HG02852 (cell line): ENCODE measurements around the gene ATP5F1D.

Source experiments
- ATAC-seq: cut with Tn5 transposase; IDR thresholded peaks from one replicate; pipeline ENCODE4 v1.9.1; 2021; ENCODE audit warnings: mild to moderate bottlenecking, moderate library complexity; ENCODE audit not compliant: unreplicated experiment

Gene ATP5F1D

DNA sequence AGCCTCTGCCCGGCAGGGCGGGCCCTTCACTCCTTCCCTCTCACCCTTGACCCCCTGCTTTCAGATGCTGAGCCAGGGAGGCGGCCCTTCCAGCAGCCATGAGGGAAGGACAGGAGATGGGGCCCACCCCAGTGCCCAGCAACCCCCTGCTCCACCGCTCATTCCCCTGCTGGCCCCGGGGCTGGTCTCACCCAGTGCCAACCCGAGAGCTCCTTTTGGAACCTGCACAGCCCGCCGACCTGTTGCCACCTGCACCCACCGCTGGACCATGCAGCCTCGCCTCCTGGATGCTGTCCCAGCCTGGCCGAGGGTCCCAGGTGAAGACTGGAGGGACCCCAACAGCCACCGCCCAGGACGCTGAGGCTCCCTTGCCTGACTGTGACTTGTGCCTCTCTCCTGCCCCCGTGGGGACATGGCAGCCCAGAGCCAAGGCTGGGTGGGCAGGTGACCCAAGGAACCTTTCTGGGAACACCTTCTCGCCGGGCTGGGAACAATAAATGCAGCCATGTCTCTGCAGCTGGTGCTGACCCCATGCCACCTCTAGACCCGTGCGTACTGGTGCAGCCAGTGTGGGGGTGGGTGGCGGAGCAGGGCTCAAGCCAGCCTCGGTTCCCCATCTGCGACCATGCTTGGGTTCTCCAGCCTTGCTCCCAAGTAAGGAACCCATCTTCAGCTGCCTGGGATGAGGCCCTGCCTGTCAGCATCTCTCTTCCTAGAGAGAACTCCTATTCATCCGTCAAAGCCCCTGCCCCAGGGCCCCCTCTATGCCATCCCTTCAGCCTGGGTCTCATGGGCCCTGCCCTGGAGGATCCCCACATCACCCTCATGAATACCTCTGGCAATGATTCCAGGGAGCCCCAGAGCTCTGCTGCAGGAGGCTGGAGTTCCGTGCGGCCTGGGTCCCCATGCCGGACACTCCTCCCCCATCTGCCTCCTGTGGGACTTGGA, 37.4 kb downstream of the ATP5F1D start:
- no peak for ATAC-seq

DNA sequence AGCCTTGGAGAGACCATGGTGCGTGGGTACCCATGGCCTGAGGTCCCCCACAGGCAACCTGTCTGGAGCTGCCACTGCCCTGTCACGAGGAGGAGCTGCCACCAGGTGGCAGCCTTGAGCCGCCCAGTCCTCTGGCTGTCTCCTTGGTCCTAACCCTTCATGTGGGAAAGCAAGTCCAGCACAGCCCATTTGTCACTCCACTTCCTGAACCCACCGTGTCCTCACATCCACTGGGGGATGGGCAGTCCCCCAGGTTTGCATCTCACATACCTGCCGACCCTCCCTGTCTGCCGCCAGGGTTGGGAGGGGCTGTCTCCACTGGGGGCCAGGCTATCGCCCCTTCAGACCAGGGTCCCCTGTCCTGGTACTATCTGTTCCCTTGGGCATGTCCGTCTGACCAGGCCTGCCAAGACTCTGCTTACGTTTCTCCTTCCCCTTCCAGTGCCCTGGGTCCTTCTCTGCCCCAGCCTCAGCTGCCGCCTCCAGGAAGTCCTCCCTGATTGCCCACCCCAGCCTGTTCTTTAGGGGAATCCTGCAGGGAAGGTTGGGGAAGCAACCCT, 38.3 kb downstream of the ATP5F1D start:
- no peak for ATAC-seq

DNA sequence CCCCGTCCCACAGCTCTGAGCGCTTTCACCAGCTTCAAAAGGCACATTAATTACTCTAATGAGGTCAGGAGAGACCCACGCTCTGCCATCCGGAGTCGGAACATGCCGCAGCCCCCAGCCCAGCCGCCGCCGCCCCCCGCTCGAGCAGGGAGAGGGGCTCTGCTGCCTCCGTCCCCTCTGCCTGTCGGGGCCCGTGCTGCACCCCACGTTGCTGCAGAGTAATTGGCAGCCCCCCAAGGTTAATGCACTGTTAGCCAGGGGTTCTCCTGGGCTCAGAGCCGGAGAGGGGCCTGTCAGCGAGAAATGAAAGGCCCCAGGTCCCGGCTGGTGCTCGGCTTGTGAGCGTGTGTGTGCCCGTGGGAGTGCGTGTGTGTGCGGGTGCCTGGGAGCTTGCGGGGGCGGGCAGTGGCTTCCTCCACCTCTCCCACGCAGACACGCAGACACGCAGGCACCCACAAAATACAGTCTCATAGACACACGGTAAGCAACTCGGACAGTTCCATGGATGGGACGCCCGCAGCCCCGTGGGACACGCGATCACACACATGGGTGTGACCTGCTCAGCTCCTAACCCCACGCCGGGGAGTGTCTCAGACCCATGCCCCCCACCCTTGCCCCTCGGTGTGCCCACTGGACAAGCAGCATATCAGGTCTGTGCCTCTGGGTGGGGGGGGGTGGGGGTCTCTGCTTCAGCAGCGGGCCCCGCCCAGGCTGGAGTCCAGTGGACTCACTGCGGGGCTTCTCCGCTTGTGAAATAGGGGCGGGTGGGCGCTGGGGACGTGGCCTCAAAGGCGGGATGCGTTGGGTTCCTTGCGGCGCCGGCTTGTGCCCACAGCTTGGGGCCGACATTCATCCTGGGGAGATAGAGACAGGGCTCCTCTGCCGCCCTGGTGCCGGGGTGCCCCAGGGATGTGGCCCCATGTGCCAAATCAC, 39.4 kb downstream of the ATP5F1D start:
- no peak for ATAC-seq

DNA sequence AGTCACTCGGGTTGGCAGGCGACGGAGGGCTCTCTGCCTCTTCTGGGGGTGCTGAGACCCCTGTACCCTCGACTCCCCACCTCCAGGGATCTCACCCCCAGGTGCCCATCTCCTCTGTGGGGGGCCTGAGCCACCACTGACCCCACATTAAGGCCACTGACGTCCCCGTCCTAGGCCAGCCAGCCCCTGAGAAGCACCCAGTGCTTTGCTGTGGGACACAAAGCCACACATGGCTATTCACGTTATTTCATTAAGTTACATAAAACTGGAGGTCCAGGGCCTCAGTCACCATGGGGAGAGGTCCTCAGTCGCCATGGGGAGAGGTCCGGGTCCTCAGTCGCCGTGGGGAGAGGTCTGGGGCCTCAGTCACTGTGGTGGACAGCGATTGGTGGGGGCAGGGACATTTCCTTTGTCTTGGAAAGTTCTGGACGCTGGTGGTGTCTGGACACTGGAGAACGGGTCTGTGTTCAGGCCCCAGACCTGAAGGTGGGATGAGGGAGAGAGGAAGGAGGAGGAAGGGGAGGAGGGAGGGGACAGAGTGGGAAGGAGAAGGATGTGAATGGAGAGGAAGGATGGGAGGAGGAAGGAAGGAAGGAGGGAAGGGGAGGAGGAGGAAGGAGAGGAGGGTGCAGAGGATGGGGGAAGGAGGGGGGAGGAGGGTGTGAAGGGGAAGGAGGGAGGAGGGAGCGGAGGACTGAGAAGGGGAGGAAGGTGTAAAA, 40.2 kb downstream of the ATP5F1D start:
- no peak for ATAC-seq

DNA sequence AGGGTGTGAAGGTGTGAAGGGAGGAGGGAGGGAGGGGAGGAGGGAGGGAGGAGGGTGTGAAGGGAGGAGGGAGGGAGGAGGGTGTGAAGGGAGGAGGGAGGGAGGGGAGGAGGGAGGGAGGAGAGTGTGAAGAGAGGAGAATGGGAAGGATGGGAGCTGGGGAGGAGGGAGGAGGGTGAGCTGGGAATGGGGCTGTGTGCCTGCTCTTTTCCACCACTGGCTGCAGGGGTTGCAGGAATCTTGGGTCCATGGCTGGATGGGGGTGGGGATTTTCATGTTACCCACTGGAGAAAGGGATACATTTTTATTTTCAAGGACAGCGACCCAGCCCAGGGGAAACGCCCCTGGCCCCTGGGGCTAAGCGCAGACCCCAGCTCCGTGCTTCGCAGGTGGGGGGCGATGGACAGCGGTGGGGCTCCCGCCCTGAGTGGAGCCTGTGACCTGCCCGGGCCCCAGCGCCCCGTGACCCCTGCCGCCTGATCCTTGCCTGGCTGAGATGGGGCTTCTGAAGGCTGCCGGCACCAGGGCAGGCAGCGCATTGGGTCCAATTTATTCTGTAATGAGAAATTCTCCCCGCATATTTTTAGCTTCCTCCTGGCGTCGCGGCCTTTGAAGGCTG, 41.1 kb downstream of the ATP5F1D start:
- no peak for ATAC-seq

DNA sequence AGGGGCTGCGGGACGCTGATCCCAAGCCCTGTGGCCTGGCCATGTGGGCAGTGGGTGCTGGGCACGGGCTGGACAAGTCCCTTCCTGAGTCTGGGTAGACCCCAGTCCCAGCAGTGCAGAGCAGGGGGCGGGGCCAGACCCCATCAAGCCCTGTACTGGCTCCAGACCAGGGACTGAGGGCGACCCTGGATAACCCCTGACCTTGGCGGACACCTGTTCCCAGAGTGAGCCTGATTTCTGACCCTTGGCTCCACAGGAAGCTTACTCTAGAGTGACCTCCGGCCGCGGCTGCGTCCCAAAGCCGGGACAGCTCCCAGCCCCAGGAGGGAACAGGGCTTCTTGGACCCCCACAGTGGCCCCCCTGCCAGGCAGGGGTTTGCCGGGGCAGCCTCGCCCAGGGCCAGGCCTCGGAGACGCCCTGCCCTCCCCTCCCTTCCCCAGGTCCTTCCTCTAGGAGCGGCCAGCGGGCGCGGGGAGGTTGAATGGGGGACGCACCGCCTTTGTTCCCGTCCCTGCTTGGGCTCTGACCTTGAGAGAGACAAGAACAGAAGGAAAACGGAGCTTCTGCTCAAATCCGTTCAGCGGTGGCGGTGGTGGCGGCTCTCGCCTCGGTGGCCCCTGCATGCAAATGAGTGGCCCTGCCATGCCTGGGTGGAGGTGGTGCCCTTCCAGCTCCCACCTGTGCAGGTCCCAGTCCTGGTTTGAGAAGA, 41.8 kb downstream of the ATP5F1D start:
- no peak for ATAC-seq

DNA sequence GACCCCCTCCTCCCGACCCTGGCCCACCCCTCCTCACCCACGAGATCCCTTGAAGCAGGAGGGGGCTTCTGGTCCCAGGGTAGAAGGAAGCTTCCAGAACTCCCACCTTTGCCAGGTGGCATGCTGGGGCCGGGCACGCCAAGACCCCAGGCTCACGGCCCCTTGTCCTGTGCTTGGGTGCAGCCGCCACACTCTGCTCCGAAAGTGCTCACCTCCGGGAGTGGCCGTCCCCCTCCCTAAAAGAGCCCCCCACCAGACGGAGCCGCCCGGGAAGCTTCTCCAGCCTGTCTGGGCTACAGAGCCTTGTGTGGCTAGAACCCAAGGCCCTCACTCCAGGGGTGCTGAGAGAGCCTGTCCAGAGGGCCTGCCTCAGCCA, 42.4 kb downstream of the ATP5F1D start:
- no peak for ATAC-seq

DNA sequence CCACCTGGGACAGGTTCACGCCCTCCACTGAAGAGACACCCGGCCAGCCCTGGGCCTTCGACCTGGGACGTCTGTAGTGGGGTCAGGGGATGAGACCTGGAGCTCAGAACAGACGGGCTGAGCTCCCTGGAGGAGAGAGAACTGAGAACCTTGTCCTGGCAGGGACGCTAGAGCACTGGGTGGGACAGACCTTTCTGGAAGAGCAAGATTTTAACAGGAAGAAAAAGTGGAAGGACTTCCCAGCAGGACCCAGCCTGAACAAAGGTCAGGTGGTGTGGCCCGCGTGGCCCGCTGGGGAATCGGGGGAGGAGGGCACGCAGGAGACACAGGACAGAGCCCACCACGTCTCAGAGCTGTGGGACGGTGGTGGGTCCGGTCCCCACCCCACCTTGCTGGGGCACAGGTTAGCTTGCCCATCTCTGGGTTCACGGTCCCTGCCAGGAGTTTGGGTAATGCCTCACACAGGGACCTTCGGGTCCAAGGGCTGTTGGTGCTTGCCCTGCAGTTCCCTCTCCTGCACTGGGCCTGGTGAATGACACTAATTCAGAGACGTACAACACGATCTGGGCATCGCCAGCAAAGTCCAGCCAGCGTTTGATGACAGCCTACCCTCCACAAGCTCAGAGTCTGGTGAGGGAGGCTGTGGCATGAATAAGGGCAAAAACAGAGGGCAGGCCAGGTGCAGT, 42.9 kb downstream of the ATP5F1D start:
- ATAC-seq = no peak

DNA sequence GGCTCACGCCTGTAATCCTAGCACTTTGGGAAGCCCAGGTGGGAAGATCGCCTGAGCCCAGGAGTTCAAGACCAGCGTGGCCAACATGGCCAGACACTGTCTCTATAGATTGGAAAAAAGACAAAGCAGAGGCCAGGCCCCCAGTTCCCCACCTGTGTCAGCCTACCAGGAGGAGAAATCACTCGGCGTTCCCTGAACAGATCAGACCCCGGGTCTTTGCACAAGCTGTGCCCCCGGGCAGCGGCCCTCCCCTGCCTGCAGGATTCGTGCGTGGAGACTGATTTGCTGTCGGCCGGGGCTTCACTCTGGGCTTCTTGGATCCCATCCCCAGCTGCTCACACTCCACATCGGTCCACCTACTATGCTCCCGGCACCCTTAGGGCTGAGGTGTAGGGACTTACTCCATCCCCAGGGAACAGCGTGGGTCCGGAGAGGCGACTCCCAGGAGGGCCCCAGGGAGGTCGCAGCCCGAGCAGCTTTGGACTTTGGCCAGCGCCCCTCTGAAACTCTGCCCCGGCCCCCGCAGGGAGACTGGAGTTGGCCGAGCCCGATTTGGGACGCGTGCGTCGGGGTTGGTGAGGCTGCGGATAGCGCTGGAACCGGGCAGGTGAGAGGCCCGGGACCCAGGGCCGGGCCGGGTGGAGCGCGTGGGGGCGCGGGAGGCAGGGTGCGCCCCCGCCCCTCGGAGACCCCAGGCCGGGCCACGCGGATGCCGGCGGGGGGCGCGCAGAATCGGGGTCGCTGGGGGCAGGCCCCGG, 43.6 kb downstream of the ATP5F1D start:
- ATAC-seq = no peak

DNA sequence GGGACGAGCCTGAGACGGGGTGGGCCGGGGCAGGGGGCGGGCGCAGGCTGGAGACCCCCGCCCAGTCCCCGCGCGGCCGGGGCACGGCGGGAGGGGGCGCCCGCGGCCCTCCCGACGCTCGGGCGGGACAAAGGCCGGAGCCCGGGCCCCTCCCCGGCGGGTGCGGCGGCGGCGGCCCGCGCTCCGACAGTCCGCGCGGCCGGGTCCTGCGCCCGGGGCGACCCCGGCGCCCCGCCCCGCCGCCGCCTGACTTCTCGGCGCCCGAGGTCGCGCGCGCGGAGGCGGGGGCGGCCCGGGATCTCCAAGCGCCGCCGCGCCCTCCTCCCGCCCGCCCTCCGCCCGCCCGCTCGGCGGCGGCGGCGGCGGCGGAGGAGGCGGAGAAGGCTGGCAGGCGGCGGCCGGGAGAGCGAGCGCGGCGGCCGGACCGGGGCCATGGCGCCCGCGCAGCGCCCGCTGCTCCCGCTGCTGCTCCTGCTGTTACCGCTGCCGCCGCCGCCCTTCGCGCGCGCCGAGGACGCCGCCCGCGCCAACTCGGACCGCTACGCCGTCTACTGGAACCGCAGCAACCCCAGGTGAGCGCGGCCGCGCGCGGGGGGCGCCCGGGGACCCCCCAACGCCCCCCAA, 44.3 kb downstream of the ATP5F1D start, which contains the start of gene EFNA2:
TSS of gene EFNA2 (plus strand) at position 137 of the 624 bp plus-strand sequence. CDS start at position 433, 296 bp downstream.
- no peak for ATAC-seq

DNA sequence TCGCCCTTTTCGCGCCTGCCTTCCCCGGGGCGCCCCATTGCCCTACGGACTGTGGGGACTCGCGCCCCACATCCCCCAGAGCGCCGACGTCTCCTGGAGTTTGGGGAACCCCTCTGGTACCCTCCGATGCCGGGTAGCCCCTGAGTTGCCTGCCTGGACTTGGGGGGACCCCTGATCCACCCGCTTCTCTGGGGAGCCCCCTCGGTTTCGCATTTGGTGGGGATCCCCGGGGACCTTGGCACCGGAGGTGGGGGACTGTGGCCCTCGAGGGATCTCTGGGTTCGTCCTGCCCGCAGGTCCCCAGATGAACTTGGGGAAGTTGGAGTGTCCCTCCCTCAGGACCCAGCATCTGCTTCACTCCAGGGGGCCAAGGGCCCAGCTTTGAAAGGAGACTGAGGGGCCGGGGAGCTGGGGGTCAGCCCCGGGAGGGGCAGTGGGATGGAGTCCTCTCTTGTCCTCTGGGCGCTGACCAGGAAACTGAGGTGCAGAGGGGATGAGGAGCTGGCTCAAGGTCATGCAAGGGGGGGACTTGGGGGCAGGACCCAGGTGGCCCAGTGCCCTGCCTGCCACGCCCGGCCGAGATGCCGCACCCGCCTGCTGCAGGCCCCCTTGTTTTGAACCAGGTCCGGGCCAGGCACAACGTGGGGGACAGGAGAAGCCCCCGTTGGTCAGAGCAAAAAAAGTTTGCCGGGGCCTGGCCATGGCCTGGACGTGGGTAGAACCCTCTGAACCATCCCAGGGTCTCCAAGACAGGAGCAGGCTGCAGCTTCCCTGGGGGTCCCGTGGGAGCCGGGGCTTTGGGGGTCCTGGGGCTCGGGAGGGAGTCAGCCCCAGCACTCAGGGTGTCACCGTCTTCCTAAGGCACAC, 45.2 kb downstream of the ATP5F1D start:
- ATAC-seq = no peak

DNA sequence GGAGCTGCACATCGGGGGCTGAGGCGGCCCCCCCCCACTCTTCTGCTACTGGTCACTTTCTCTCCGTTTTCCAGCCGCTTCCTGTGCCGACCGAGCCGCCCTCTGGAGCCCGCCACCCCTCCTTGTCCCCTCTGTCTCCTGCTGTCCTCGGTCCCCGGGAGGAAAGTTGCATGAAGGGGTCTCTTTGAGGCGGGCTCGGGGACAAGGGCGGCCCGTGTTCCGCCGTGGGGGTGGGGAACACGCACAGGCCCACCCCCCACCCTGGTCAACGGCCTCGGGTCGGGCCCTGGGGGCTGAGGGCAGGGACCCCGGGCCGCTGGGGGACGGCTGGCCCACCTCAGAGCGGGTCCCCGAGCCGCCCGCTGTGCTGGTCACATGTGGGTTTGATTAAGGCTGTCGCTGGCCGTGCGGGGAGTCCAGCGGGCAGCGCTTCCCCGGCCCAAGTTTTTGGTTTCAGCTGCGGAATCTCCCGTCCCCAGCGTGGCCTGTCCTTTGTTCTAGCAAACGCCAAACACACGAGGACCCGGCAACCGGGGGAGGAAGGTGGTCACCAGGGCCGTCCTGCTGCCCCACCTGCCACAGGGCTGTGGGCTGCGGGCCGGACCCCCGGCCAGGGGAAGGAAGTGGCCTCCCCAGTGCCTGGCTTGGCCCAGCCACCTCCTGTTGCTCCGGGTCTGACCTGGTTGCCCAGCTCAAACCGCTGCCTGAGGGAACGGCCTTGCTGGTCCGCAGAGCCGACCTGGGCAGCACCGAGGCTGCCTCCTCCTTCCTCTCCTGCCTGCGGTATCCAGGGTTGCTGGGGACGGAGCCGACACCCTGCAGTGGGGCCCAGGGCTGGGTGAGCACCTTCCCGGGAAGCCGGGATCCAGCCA, 46.0 kb downstream of the ATP5F1D start:
- no peak for ATAC-seq

DNA sequence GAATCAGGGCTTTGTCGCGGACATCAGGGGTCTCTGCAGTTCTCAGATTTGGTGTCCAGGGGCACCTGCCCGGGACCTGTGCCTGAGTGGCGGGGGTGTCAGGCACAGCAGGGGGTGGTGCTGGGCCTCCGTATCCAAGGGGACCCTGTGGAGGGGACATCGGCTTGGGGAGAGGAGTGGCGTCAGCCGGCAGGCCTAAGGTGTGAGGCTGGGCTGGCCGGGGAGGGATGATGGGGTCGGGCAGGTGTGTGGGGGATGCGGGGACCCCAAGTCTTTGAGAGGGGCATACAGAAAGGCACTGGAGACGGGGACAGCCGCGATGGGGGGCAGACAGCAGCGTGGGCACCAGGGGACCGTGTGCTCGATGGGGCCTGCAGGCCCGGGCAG, 46.7 kb downstream of the ATP5F1D start:
- ATAC-seq = no peak

DNA sequence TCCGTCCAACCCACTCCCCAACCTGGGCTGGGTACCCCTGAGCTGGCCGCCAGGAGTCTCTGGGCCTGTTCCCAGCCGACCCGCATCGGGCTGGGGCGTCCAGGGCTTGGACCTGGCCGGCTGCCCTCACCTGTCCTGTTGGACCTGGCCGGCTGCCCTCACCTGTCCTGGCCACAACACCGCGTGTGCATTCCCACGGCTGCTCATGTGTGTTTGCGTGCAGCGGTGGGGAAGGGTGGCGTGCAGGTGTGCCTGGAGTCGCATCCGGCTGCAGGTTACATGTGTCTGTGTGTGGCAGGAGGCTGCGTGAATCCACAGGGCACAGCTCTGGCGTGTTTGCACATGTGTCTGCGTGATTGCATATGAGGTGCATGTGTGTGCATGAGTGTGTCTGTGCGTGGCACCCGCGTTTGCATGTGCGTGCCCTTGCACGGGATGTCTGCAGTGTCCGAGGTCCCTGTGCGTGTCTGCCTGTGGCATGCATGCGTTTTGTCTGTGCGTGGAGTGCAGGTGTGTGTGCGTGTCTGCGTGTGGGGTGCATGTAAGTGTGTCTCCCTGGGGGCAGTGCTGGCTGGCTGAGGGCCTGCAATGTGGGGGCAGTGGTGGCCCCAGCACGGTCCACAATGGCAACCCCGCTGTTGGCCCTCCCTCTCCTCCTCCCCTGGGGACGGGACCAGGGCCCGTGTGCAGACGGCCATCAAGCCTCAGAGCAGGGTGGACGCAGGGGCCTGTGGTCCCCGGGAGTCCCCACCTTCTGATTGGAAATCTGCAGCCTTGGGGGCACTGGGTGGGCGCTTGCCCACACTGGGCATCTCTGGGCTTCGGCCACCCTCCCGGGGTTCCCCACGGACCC, 47.5 kb downstream of the ATP5F1D start:
- ATAC-seq = no peak

DNA sequence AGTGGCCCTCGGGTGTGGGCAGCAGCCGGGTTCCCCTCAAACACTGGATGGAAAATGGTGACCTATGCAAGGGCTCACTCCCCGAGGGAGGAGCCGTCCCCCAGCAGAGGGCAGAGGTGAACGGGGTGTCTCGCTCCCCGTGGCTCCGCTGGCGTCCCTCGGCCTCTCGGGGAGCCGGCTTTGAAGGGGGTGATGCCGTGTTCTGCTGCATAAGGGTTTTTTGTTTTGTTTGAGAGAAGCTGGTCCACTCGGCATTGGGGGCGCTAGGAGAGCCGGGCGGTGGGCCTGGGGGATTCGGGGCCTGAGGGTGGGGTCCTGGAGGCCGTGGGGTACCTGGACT, 48.1 kb downstream of the ATP5F1D start:
- no peak for ATAC-seq
